GM18867 (cell line): ENCODE results near the gene ZNF563.
"Not testable (repeated sequence)": the region's sequence is repeated elsewhere in the genome, so short reads cannot be mapped to it uniquely, and the experiment has no call there.

Experiments
- ATAC-seq: cut with Tn5 transposase; IDR thresholded peaks from one replicate; pipeline ENCODE4 v1.9.1; 2021; ENCODE audit warnings: mild to moderate bottlenecking, moderate library complexity; ENCODE audit not compliant: unreplicated experiment

ZNF563 gene

GRCh38 chr19:12333162-12334159, at the start of gene ZNF563:
Gene ZNF563 (minus strand): TSS chr19:12333633. CDS start chr19:12333482, 151 bp downstream.
- peak; percentile 95 for ATAC-seq

GRCh38 chr19:12380444-12380737, 47.0 kb upstream of the ZNF563 start:
- ATAC-seq: no peak

GRCh38 chr19:12379732-12380443, 46.5 kb upstream of the ZNF563 start:
- no peak for ATAC-seq

GRCh38 chr19:12374026-12374425, 40.6 kb upstream of the ZNF563 start:
- ATAC-seq: no peak

- no peak for ATAC-seq
These were observed 32.1 kb upstream of the ZNF563 start, which contains the start of gene ZNF442 for GRCh38 chr19:12365236-12366162. Gene ZNF442 (minus strand): TSS chr19:12365683. CDS start chr19:12363631, 2,052 bp downstream.

- no peak for ATAC-seq
These were observed 31.2 kb upstream of the ZNF563 start for GRCh38 chr19:12364391-12365235.

GRCh38 chr19:12362236-12362635, 28.8 kb upstream of the ZNF563 start:
- ATAC-seq: not testable (repeated sequence)

- no peak for ATAC-seq
These were observed 19.9 kb upstream of the ZNF563 start for GRCh38 chr19:12353375-12353774.

- no peak for ATAC-seq
These were observed 17.4 kb upstream of the ZNF563 start for GRCh38 chr19:12350890-12351197.

- no peak for ATAC-seq
These were observed 16.9 kb upstream of the ZNF563 start for GRCh38 chr19:12350185-12350889.

GRCh38 chr19:12346896-12347295, 13.5 kb upstream of the ZNF563 start:
- no peak for ATAC-seq

- no peak for ATAC-seq
These were observed 11.8 kb upstream of the ZNF563 start for GRCh38 chr19:12345197-12345596.

GRCh38 chr19:12331211-12331941, 2.1 kb downstream of the ZNF563 start:
- no peak for ATAC-seq

GRCh38 chr19:12330340-12330739, 3.1 kb downstream of the ZNF563 start:
- ATAC-seq: no peak

GRCh38 chr19:12325690-12326089, 7.7 kb downstream of the ZNF563 start:
- ATAC-seq: no peak

- ATAC-seq: no peak
These were observed 14.5 kb downstream of the ZNF563 start for GRCh38 chr19:12318782-12319413.

- ATAC-seq: no peak
These were observed 18.9 kb downstream of the ZNF563 start for GRCh38 chr19:12314553-12314952.

- not testable (repeated sequence) for ATAC-seq
These were observed 24.5 kb downstream of the ZNF563 start for GRCh38 chr19:12308891-12309290.
